Activated CD8-positive, alpha-beta memory T cell treated with anti-CD3 and anti-CD28 coated beads for 1 hour (primary cell): ENCODE results near the gene GRIFIN.

Experiments
- DNase-seq, 2 donors: peaks; one replicate each; pipeline ENCODE4 v3.0.0-alpha.2; 2020; ENCODE audit warnings: low read depth in 1 of 2; ENCODE audit errors: extremely low read depth in 1 of 2

GRIFIN gene

DNA sequence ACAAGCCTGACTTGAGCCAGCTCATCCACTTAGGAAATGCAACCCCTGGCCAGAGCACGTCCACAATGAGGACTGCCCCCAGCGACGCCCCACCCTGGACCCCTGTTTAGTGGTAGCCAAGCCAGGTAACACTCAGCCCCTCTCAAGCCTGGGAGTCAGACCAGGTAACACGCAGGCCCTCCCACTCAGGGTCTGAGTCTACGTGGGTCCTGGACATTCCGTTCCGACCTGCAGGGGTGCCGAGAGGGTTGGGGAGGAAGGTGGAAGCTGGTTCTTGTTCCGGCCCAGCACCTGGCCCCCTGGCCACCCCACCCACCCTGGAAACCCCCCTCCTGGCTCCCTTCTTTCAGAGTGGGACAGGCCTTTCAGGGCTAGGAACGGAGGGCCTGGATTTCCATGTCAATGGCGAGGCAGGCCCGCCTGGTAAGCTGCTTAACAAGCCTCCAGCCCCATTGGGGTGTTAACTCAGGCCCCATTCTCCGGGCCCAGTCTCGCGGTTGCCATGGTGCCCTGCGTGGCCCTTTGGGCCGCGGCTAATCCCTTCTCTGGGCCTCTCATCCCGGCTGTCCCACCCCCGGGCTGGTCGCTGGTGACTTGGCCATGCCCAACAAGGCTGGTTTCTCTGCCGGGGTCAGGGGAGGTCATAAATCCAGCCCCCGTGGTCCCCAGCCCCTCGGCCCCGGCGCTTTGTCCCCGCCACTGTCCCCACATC is 23.7 kb upstream of the GRIFIN start:
- no peak for DNase-seq

DNA sequence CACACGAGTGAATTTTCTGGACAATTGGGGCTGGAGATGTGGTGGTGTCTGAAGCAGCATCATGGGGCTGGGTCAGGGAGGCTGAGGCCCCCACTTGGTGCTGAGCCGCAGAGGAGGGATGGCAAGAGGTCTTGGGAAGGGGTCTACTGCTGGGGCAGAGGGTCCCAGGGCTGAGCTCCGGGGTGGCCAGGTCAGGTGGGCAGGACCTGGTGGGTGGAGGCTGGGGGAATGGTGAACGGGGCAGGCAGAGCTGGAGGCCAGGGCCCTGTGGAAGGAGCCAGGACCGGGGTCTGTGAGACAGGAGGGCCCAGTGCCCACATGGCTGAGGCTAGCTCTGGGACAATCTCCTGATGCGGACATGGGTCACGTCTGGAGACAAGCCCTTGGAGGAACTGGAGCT is 23.0 kb upstream of the GRIFIN start:
- DNase-seq: no peak

DNA sequence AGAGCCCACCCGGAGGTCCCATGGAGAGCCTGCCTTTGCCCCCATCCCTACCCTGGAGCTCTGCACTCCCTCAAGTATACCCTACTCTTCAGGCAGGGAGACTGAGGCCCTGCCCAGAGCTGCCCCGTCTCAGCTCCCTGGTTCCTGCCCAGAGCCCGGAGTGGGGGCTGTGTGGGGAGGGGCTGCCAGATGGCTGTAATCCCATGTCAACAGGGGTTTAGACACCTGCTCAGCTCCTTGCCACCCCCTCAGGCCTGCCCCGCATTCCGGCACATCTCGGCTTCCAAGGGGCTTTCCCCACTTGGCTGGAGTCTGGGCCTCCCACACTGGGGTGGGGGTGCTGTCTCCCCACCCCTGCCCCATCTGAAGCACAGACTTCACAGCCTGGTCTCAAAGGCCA is 22.5 kb upstream of the GRIFIN start:
- no peak for DNase-seq

DNA sequence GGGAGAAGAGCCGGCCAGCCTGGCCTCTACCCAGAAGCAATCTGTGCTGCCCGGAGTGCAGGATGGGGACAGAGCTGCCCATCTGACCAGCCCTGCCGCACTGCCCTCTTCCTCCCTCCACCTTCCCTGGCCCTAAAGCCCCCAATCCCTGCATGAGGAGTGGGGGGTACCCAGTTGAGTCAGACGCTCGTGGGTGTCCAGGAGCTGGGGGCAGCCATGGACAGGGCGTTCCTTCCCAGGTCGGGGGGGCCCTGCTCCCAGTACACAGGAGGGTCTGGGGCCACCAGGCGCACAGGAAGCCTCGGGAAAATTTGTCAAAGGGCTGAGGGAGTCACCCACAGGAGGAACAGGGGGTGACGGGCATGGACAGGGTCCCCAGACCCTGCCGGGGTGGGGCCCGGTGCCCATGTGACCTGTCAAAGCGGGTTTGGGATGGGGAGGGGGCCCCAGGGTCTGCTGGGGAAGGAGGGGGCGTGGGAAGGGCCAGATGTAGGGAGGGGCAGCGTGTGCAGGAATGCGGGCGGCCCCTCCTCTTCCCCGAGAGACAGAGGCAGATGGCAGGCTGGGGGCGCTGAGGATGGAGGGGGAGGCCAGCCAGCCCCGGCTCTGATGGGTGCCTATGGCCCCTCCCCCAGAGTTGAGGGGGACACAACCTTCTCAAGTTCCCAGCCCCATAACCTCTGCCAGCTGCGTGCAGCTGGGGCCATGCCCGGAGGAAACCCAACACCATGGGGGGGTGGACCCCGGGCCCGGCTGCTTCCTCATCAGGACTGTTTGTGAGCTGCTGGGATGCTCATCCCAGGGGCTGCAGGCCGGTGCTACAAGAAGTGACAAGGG is 21.5 kb upstream of the GRIFIN start:
- DNase-seq: no peak

DNA sequence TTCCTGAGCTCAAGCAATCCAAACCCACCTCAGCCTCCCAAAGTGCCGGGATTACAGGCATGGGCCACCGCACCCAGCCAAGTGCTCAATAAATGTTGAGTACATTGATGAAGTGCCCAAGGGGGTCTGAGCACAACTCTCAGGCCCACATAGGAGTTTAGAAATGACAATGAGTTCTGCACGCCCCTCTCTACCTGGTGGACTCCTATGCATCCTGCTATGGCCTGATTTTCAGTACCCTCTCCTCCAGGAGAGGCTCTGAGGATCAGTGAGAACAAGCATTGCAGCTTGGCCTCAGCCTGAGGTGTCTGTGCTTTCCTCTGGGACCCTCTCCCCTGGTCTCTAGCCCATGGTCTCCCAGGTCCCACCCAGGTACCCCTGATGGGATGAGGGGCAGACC is 20.9 kb upstream of the GRIFIN start:
- no peak for DNase-seq

DNA sequence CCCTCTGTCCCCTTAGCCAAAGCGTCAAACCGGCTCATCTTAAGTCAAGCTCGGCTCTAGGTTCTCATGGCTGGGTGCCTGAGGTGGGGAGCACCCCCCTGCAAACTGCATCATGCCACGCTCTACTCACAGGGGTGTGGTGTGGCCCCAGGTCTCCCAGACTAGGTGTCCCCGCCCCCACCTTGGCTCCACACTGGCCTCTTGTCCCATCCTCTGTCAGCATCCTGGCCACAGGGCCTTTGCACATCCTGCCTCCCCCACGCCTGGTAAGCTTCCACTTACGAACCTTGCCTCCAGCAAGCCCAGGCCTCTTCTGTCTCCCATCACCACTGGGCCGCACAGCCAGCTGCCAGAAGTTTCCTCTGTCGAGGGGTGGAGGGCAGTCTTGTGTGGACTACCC is 20.2 kb upstream of the GRIFIN start:
- DNase-seq: no peak

DNA sequence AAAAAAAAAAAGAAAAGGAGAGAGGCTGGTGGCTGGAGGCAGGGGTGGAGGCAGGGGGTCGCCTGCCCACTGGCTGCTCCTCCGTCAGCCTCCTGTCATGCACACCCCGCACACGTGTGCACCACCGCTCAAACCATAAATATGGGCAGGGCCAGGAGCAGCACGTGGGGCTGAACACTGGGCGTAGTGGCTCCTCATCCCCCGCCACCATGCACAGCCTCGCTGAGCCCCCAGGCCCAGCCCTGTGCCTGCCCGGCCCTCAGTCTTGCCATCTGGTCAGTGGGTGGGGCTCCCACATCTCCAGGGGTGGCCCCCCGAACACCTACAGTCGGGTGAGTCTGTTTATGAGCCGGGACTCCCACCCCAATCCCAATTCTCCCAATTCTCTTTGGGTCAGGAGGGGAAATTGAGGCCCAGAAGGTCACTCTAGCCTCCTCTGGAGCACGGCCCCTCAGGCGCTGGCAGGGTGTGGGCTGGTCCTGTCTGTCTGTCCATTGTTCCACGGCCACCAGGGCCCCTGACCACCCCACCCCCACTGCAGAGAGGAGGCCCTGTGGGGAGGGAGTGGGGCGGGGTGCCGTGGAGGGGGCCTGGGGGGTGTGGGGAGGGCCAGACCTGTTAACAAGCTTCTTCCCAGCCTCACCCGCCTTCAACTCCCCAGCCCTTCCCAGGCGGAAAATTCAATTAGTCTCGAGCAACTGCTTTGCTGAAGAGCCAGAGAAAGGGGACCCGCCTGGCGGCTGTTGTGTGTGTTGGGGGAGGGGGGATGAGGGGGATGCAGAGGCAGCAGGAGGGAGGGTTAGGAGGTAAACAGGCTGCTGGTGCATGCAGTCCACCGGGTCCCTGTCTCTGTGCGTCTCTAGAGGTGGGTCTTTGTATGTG is 19.5 kb upstream of the GRIFIN start:
- DNase-seq: no peak

DNA sequence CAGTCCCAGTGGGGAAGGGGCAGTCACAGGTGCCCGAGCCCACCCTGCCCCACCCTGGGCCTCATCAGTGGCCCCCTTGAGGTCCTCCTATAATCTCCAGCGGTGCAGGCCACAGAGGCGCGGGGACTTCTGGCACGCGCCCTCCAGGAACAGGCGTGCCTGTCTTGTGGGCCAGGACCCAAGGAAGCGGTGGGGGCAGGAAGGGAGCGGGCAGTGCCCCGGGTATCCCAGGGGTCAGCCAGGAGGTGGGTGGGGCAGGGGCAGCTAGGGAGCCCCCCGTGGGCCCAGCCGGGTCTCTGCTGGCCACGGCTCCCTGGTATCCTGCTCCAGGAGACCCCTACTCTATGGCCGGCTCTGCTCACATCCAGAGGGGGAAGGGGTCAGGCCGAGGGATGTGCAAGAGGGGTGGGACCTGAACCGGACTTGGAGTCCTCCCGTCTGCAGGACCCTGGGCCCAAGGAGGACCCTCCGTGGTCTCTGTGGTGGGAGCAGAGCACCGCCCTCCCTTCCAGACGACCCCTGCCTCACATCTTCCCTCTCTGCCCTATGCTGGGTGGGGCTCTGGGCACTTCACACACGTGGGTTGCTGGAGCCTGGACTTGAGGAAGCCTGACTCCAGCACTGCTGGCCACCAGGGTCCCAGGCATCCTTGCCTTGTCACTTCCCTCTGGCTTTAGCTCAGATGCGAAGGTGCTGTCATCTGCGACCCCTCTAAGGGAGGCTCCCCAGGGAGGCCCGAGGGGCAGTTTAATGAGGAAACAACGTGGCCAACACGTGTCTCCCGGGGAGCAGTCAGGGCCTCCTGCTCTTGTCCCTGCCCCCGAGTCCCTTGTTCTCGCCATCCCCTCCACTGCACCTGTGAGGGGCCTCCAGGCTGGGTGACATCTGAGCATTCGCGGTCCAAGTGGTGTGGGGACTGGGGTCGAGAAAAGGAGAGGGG is 18.3 kb upstream of the GRIFIN start:
- no peak for DNase-seq

DNA sequence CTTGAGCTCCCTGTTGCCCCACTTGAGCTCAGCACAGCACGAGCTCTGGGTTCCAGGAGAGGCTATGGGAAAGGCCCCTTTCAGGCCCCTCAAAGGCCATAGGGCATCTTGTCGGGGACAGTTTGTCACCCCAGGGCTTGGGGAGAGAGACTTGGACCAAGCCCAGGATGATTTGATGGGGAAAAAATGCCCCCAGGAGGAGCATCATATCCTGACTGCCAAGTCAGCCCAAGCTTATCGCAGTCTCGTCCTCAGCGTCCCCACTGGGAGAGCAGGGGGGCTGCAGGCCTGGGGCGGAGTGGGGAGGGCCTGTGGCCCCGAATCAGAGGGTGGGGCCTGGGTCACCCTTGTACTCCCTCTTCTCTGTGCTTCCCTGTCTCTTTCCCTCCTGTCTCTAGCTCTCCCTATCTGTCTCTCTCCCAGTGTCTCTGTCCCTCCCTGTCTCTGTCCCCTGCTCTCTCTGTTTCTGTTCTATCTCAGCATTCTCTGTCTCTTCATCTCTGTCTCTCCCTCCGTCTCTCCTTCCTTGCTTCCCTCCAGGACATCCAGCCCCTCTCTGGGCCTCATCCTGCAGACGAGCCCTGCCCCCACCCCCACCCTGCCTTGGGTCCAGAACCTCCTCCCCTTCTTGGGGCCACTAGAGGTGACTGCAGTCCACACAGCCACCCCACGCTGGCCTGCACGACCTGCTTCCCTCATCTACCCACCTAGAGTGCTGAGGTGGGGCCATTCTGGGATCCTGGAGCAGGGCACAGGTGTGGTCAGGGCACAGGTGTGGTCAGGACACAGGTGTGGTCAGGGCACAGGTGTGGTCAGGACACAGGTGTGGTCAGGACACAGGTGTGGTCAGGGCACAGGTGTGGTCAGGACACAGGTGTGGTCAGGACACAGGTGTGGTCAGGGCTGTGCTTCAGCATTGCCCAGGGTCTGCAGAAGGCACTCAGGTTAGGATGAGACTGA is 17.3 kb upstream of the GRIFIN start:
- no peak for DNase-seq

DNA sequence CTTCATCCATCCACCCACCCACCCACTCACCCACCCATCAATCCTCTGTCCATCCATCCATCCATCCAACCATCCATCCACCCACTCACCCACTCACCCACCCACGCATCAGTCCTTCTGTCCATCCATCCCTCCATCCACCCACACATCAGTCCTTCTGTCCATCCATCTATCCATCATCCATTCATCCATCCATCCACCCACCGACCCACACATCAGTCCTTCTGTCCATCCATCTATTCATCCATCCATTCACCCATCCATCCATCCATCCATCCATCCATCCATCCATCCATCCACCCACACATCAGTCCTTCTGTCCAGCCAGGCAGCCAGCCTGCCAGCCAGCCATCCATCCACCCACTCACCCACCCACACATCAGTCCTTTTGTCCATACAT is 15.8 kb upstream of the GRIFIN start:
- DNase-seq: no peak

DNA sequence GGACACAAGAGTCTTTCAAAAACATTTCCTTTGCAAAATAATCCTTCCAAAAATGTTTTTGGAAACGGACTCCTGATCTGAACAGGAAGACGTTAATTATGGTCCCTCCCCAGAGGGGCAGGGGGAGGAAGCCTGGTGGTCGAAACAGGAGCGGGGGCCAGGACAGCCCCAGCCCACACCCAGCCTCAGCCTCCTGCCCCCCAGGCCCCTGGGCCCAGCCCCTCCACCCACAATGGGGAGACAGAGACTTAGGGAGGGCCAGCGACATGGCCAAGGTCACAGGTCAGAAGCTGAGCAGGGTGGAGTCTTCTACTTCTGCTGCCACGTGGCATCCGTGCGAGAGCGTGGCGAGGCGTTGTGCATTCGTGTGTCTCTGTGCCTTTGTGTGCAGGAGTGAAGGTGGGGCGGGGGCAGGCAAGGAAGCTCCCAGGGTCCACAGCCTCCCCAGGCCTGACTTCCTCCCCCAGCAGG is 14.0 kb upstream of the GRIFIN start:
- no peak for DNase-seq

DNA sequence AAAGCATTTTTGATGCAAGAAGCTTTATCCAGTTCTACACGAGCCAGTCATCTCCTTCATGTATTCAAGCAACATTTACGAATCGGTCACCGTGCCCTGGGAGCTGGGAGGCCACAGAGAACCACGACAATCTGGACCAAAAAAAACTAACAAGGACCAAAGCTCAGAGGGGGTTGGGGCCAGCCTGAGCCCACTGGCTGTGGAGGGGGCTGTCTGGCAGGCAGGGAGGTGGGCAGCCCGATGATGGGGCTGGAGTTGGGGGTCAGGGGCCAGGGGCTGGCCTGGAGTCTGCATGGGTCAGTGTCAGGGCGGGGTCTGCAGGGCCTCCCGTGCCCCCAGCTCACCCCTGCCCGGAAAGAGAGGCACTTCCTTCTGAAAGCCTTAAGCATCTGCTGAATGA is 12.5 kb upstream of the GRIFIN start:
- no peak for DNase-seq

DNA sequence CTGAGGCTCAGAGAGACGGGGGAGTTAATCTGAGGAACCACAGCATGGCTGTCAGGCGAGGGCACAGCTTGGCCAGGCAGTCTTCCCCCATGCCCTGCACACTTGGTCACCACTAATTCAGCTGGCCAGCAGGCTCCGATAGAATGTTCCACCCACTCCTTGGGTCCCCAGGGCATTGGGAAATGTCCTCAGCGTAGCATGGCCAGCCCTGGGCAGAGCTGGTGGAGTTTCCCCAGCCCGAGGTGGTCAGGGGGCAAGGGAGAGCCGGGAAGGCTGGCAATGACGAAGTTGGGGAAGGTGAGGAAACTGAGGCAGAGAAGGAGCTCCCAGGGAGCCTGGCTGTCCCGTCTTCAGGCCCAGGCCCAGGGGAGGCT is 12.1 kb upstream of the GRIFIN start:
- no peak for DNase-seq

DNA sequence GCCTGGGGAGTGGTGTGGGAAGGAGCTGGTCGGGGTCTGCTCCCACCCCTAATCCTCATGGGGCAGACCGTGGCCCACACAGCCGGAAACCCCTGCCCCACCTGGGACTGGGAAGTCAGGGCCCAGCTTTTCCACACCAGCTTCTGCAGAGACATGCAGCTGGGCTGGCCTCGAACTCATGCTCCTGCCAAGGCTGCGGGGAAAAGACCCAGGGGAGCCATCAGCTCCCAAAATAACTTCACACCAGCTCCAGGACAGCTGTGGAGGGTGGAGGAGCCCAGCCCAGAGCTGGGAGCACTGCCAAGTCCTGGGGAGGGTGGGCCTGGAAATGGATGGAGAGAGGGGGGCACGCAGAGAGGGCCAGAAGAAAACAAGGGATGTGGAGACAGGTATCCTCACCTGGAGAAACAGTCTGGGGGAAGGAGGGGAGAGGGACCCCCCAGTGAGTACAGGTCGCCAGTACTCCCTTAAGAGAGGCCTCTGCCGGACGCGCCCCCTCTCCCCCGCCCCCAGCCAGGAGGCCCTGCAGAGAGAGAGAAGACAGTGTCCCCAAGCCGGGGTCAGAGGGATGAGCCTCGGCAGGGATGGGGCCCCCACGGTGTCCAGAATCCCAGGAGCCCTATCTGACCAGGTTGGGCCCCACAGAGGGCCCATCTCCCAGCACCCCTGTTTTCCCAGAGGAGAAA is 11.5 kb upstream of the GRIFIN start:
- DNase-seq: no peak

DNA sequence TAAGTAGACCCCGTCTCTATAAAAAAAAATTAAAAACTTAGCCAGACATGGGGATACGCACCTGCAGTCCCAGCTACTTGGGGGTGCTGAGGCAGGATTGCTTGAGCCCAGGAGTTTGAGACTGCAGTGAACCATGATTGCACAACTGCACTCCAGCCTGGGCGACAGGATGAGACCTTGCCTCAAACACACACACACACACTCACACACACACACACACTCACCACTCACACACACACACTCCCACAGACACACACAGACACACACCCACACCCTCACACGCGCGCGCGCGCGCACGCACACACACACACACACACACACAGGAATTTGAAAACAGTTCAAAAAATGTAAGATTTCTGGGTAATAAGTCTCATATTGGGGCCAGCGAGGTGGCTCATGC is 8.7 kb upstream of the GRIFIN start:
- no peak for DNase-seq

DNA sequence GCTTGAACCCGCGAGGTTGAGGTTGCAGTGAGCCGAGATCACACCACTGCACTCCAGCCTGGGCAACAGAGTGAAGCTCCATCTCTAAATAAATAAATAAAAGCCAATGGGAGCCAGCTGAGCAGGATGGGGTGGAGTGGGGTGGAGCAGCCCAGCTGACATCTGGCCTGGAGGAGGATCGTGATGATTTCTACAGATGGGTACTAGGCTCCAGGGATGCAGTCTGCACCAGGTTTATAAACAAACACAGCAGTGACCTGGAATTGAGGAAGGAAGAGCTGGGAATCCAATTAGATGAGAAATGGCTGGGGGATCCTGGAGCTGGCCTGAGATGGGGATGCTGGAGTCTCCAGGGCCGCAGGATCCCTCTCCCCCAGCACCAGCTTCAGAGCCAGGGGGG is 7.3 kb upstream of the GRIFIN start:
- DNase-seq: no peak

DNA sequence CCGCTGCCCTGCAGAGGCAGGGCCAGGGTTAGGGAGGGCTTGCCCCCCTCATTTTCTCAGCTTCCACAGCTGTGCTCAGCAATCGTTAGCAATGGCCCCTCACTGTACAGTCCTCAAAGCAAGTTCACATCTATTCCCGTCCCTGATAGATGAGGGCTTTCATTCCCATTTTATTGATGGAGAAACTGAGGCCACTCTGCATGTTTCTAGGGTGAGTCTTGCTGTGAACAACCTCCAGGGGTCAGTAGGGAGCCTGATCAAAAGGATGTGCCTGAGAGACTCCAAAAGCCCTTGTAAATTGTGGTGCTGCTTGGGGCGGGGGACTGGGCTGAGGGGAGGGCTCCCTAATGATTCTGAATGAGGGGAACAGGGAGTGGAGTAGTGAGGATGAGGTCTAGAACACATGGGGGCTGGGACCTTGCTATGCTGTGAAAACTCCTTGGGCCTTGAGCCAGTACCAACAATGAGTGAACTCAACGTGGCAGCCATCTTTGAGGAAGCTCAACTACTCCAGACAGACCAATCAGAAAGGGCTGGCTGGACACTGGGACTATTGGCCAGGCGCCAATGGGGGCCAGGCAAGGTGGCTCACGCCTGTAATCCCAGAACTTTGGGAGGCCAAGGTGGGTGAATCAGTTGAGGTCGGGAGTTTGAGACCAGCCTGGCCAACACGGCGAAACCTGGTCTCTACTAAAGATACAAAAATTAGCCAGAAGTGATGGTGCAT is 6.7 kb upstream of the GRIFIN start:
- DNase-seq: no peak

DNA sequence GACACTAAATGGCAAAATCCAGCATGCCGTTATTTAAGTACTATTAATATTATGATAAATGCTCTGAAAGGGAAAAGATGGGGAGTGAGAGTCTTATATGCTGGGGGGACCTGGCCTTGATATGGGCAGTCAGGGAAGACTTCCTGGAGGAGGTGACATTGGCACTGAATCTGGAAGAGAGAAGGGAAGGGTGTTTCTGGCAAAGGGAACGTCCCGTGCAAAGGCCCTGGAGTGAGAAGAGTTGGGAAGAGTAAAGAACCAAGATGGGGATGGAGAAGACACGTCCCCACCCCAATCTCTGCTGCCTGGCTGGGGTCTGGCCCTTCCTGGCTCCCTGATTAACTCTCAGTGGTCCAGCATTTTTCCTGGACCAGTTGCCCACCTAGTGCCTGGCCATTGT is 5.0 kb upstream of the GRIFIN start:
- no peak for DNase-seq
